ENCODE data around the gene DENND4C.

DENND4C gene

DNA sequence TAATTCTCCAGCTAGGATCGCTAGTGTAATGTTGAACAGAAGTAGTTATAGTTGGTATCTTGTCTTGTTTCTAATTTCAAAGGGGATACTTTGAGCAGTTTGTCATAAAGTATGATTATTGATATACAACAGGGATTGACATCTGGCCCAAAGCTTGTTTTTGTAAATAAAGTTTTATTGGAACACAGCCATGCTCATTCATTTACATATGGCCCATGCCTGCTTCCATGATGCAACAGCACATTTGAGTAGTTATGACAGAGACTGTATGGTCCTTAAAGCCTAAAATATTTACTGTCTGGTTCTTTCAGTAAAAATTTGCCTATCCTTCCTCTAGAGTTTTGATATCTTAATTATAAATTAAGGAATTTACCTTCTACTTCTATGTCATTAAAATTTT, 79.8 kb downstream of the DENND4C start:
- Histone ChIP-seq H3F3A (ENCODE audit: insufficient read depth, low read length) (no peaks in the 10 kb centered on the region), H3K4me3 (ENCODE audit: low read length) (no peak overlapping the region), H3K4me2 (ENCODE audit: low read depth, low read length) (no peak overlapping the region), H3K79me2 (ENCODE audit: low read length) (no peaks in the 10 kb centered on the region), H3K27ac (ENCODE audit: low read length) (no peak overlapping the region), H3K9me2 (replicated peaks; ENCODE audit: insufficient read depth, low read length) (no peaks in the 10 kb centered on the region), H3K9ac (ENCODE audit: low read length) (no peak overlapping the region), H3K36me3 (replicated peaks; ENCODE audit: insufficient read depth, low read length) (no peaks in the 10 kb centered on the region), H4K20me1 (ENCODE audit: insufficient read depth, low read length) (no peaks in the 10 kb centered on the region), H3K4me1 (ENCODE audit: low read length) (no peaks in the 10 kb centered on the region), H3K9me3 (replicated peaks; ENCODE audit: insufficient read depth, low read length) (no peaks in the 10 kb centered on the region), H3K27me3 (replicated peaks; ENCODE audit: insufficient read depth, low read length) (no peaks in the 10 kb centered on the region), H2AFZ (ENCODE audit: low read length) (no peak overlapping the region)
- TF ChIP-seq EZH2 (optimal IDR thresholded peaks at IDR 0.05; ENCODE audit: low read depth, low read length): no peak
- TF ChIP-seq, protein P1, sequence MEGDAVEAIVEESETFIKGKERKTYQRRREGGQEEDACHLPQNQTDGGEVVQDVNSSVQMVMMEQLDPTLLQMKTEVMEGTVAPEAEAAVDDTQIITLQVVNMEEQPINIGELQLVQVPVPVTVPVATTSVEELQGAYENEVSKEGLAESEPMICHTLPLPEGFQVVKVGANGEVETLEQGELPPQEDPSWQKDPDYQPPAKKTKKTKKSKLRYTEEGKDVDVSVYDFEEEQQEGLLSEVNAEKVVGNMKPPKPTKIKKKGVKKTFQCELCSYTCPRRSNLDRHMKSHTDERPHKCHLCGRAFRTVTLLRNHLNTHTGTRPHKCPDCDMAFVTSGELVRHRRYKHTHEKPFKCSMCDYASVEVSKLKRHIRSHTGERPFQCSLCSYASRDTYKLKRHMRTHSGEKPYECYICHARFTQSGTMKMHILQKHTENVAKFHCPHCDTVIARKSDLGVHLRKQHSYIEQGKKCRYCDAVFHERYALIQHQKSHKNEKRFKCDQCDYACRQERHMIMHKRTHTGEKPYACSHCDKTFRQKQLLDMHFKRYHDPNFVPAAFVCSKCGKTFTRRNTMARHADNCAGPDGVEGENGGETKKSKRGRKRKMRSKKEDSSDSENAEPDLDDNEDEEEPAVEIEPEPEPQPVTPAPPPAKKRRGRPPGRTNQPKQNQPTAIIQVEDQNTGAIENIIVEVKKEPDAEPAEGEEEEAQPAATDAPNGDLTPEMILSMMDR (IDR thresholded peaks at IDR 0.05; ENCODE audit: low read length): no peak
- TF ChIP-seq EZH2phosphoT487 (IDR thresholded peaks at IDR 0.05; ENCODE audit: low read length): no peak
- DNase-seq: no peak

DNA sequence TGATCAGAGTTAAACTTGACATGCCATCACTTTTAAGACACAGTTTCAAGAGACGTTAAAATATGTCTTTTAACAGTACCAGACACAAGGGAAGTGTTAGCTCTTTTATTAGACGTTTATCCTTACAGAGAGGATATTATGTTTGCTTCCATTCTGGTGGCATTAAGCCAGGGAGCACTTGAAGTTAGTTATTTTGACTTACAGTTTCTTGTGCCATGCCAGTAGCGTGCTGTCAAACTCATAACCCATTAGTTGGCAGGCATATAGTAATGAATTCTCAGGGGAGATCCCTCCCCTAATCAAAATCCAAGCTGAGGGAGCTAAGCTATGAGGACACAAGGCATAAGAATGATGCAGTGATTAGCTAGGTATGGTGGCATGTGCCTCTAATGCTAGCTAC, 83.1 kb downstream of the DENND4C start:
- H3K79me2 ChIP-seq (ENCODE audit: low read length): no peaks in the 10 kb centered on the region
- H3K9me2 ChIP-seq (replicated peaks; ENCODE audit: insufficient read depth, low read length): no peaks in the 10 kb centered on the region
- H3K27me3 ChIP-seq (replicated peaks; ENCODE audit: insufficient read depth, low read length): no peaks in the 10 kb centered on the region
- H3K4me1 ChIP-seq (ENCODE audit: low read length): no peaks in the 10 kb centered on the region
- H3K9me3 ChIP-seq (replicated peaks; ENCODE audit: insufficient read depth, low read length): no peaks in the 10 kb centered on the region
- no peaks in the 10 kb centered on the region for H3F3A ChIP-seq (ENCODE audit: insufficient read depth, low read length)
- H3K27ac ChIP-seq (ENCODE audit: low read length): no peak overlapping the region
- H4K20me1 ChIP-seq (ENCODE audit: insufficient read depth, low read length): no peaks in the 10 kb centered on the region
- H3K4me3 ChIP-seq (ENCODE audit: low read length): no peak overlapping the region
- no peak for TF ChIP-seq EZH2 (optimal IDR thresholded peaks at IDR 0.05; ENCODE audit: low read depth, low read length)
- no peak overlapping the region for H3K9ac ChIP-seq (ENCODE audit: low read length)
- H3K4me2 ChIP-seq (ENCODE audit: low read depth, low read length): no peak overlapping the region
- H2AFZ ChIP-seq (ENCODE audit: low read length): no peak overlapping the region
- no peak for DNase-seq
- H3K36me3 ChIP-seq (replicated peaks; ENCODE audit: insufficient read depth, low read length): no peaks in the 10 kb centered on the region

DNA sequence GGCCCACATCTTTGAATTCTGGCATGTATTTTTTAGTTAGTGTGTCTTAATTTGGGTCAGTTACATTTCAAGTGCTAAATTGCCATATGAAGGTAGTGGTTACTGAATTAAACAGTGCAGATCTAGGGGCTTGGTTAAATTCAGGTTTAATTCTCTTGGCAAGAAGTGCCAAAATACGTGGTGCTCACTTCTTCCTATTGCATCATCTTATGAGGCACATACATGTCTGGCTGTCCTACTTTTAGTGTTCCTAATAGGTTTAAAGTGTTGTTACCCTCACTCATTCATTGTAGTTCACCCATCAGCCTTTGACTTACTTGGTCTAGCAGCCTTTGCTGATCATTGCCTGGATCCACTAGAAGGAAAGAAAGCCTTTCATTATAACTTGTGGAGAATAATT, 90.0 kb downstream of the DENND4C start:
- Histone ChIP-seq H3K9me2 (replicated peaks; ENCODE audit: insufficient read depth, low read length) (no peaks in the 10 kb centered on the region), H3K9ac (ENCODE audit: low read length) (no peak overlapping the region), H3K4me2 (ENCODE audit: low read depth, low read length) (no peak overlapping the region), H3K27ac (ENCODE audit: low read length) (no peak overlapping the region), H4K20me1 (ENCODE audit: insufficient read depth, low read length) (no peaks in the 10 kb centered on the region), H3K9me3 (replicated peaks; ENCODE audit: insufficient read depth, low read length) (no peaks in the 10 kb centered on the region), H3K36me3 (replicated peaks; ENCODE audit: insufficient read depth, low read length) (no peaks in the 10 kb centered on the region), H3K27me3 (replicated peaks; ENCODE audit: insufficient read depth, low read length) (no peaks in the 10 kb centered on the region), H3K79me2 (ENCODE audit: low read length) (no peaks in the 10 kb centered on the region), H3F3A (ENCODE audit: insufficient read depth, low read length) (no peaks in the 10 kb centered on the region), H3K4me1 (ENCODE audit: low read length) (no peaks in the 10 kb centered on the region), H3K4me3 (ENCODE audit: low read length) (no peak overlapping the region), H2AFZ (ENCODE audit: low read length) (no peak overlapping the region)
- TF ChIP-seq EZH2phosphoT487 (IDR thresholded peaks at IDR 0.05; ENCODE audit: low read length) (no peak), EZH2 (optimal IDR thresholded peaks at IDR 0.05; ENCODE audit: low read depth, low read length) (no peak)
- TF ChIP-seq, protein P1 (IDR thresholded peaks at IDR 0.05; ENCODE audit: low read length): no peak
- no peak for DNase-seq

DNA sequence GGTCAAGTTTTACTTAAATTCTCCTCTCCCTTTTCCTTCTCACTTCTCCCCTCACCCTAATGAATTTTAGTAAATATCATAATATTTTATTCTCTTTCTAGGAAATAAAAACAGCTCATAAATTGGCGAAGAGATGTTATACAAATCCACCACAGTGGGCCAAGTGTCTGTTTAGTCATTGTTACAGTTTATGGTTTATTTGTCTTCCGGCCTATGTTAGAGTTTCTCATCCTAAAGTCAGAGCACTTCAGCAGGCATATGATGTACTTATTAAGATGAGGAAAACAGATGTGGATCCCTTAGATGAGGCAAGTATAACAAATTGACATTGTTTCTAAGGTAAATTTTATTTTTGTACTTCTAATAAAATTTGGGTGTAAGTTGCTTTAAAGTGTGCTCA, 101.4 kb downstream of the DENND4C start:
- no peaks in the 10 kb centered on the region for H3F3A ChIP-seq (ENCODE audit: insufficient read depth, low read length)
- no peak overlapping the region for H3K4me3 ChIP-seq (ENCODE audit: low read length)
- no peak for DNase-seq
- H3K9ac ChIP-seq (ENCODE audit: low read length): no peak overlapping the region
- H3K4me1 ChIP-seq (ENCODE audit: low read length): no peaks in the 10 kb centered on the region
- no peak overlapping the region for H3K4me2 ChIP-seq (ENCODE audit: low read depth, low read length)
- TF ChIP-seq EZH2phosphoT487 (IDR thresholded peaks at IDR 0.05; ENCODE audit: low read length) (no peak), EZH2 (optimal IDR thresholded peaks at IDR 0.05; ENCODE audit: low read depth, low read length) (no peak)
- TF ChIP-seq, protein P1 (IDR thresholded peaks at IDR 0.05; ENCODE audit: low read length): no peak
- no peaks in the 10 kb centered on the region for H3K27me3 ChIP-seq (replicated peaks; ENCODE audit: insufficient read depth, low read length)
- no peak overlapping the region for H3K27ac ChIP-seq (ENCODE audit: low read length)
- no peaks in the 10 kb centered on the region for H3K9me2 ChIP-seq (replicated peaks; ENCODE audit: insufficient read depth, low read length)
- no peak overlapping the region for H2AFZ ChIP-seq (ENCODE audit: low read length)
- H3K79me2 ChIP-seq (ENCODE audit: low read length): no peaks in the 10 kb centered on the region
- no peaks in the 10 kb centered on the region for H4K20me1 ChIP-seq (ENCODE audit: insufficient read depth, low read length)
- H3K9me3 ChIP-seq (replicated peaks; ENCODE audit: insufficient read depth, low read length): no peaks in the 10 kb centered on the region
- H3K36me3 ChIP-seq (replicated peaks; ENCODE audit: insufficient read depth, low read length): no peaks in the 10 kb centered on the region
